Stimulated activated CD4-positive, alpha-beta T cell treated with anti-CD3 and anti-CD28 coated beads, Interleukin-4, amount 100 ng/mL, for 48 hours (primary cell): ENCODE data around the gene TOP2B.

Source experiments
- DNase-seq, 2 donors: peaks; one replicate each; pipeline ENCODE4 v3.0.0-alpha.2; 2020; ENCODE audit warnings: low read depth in 2 of 2

Gene TOP2B

GRCh38 chr3:25664812-25665314 lies at the start of gene TOP2B:
TSS of gene TOP2B (minus strand) at chr3:25664907. CDS start at chr3:25664297, 610 bp downstream.
- DNase-seq = peak; percentile 83 to 90

GRCh38 chr3:25713341-25713985 lies 48.8 kb upstream of the TOP2B start:
- DNase-seq = no peak

- no peak for DNase-seq
Measured at GRCh38 chr3:25711090-25711489, 46.4 kb upstream of the TOP2B start.

- no peak for DNase-seq
Measured at GRCh38 chr3:25708036-25708435, 43.3 kb upstream of the TOP2B start.

- DNase-seq = no peak
Measured at GRCh38 chr3:25707268-25707926, 42.7 kb upstream of the TOP2B start.

GRCh38 chr3:25706213-25706612 lies 41.5 kb upstream of the TOP2B start:
- DNase-seq = no peak

GRCh38 chr3:25697553-25697952 lies 32.8 kb upstream of the TOP2B start:
- DNase-seq = no peak

- DNase-seq = no peak
Measured at GRCh38 chr3:25695731-25696420, 31.2 kb upstream of the TOP2B start.

GRCh38 chr3:25693238-25693637 lies 28.5 kb upstream of the TOP2B start:
- no peak for DNase-seq

GRCh38 chr3:25692341-25692740 lies 27.6 kb upstream of the TOP2B start:
- no peak for DNase-seq

- DNase-seq = no peak
Measured at GRCh38 chr3:25690768-25691533, 26.2 kb upstream of the TOP2B start.

- DNase-seq = no peak
Measured at GRCh38 chr3:25689226-25689625, 24.5 kb upstream of the TOP2B start.

GRCh38 chr3:25687742-25688141 lies 23.0 kb upstream of the TOP2B start:
- no peak for DNase-seq

GRCh38 chr3:25686766-25687165 lies 22.1 kb upstream of the TOP2B start:
- no peak for DNase-seq

- no peak for DNase-seq
Measured at GRCh38 chr3:25683882-25684281, 19.2 kb upstream of the TOP2B start.

GRCh38 chr3:25683410-25683809 lies 18.7 kb upstream of the TOP2B start:
- no peak for DNase-seq

GRCh38 chr3:25679642-25680302 lies 15.1 kb upstream of the TOP2B start:
- no peak for DNase-seq

- no peak for DNase-seq
Measured at GRCh38 chr3:25679166-25679565, 14.5 kb upstream of the TOP2B start.

GRCh38 chr3:25678581-25678980 lies 13.9 kb upstream of the TOP2B start:
- DNase-seq = no peak

- DNase-seq = no peak
Measured at GRCh38 chr3:25677121-25677520, 12.4 kb upstream of the TOP2B start.

GRCh38 chr3:25674670-25675069 lies 10.0 kb upstream of the TOP2B start:
- DNase-seq = no peak
